Fibroblast of lung (primary cell): ENCODE results near the gene KCNQ1OT1.

Source experiments
- CTCF ChIP-seq, 2 donors: IDR thresholded peaks in 1 of 2; conservative IDR thresholded peaks in 1 of 2; 1 replicate in 1 of 2; 2 replicates in 1 of 2; pipeline ENCODE4 v1.5.1; 2011 to 2012; ENCODE audit warnings: low read length in 2 of 2, control low read depth in 1 of 2, inconsistent platforms in 1 of 2, low read depth in 1 of 2, mild to moderate bottlenecking in 1 of 2
- EZH2 ChIP-seq: IDR thresholded peaks from 2 replicates; pipeline ENCODE4 v1.5.1; 2012; ENCODE audit warnings: low read length, control low read depth, mild to moderate bottlenecking; ENCODE audit errors: missing control alignments

GRCh38 chr11:2582946-2583604 is 116.7 kb downstream of the KCNQ1OT1 start:
- TF ChIP-seq CTCF (conservative IDR thresholded peaks at IDR 0.05 in 1 of 2, IDR thresholded peaks at IDR 0.05 in 1 of 2; ENCODE audit: low read depth in 1 of 2, low read length in 2 of 2) (no peak), EZH2 (no peak)
